GM23338 (cell line): Measurements from ENCODE around the gene MAP3K14. TPM values are rescaled to one million over a fixed set of nuclear protein-coding genes. Genes with fewer than 3 reads are reported as not detected.
A peak's percentile ranks its signal among the peaks of the same experiment; 100 is the strongest.

Experiments used
- ATAC-seq: fragments of 200-7000 bp; cut with Tn5 transposase; 3 replicates; pipeline ENCODE4 v1.9.1; 2020
- DNase-seq: peaks from one replicate; pipeline ENCODE4 v3.0.0-alpha.2; 2015; ENCODE audit warnings: low spot score
- H2AFZ ChIP-seq: fragments of 200-600 bp; sonication (generic); 2 replicates; pipeline ENCODE4 v1.8.0; 2016; ENCODE audit warnings: antibody characterized with exemption, mild to moderate bottlenecking, moderate library complexity
- H3F3A ChIP-seq: fragments of 200-600 bp; sonication (generic); replicated peaks from 2 replicates; pipeline ENCODE4 v1.8.0; 2017; ENCODE audit warnings: antibody characterized with exemption, mixed run types, low read depth
- H3K27ac ChIP-seq: fragments of 200-600 bp; sonication (generic); 2 replicates; pipeline ENCODE4 v1.6.1; 2016; ENCODE audit warnings: low read depth
- H3K27me3 ChIP-seq: fragments of 200-600 bp; sonication (generic); 2 replicates; pipeline ENCODE4 v1.8.0; 2016; ENCODE audit warnings: mild to moderate bottlenecking, mixed run types, moderate library complexity; ENCODE audit not compliant: insufficient read depth
- H3K36me3 ChIP-seq: fragments of 200-600 bp; sonication (generic); 2 replicates; pipeline ENCODE4 v1.8.0; 2016; ENCODE audit warnings: mild to moderate bottlenecking; ENCODE audit not compliant: insufficient read depth
- H3K4me1 ChIP-seq: fragments of 200-600 bp; sonication (generic); 2 replicates; pipeline ENCODE4 v1.8.0; 2016; ENCODE audit warnings: mild to moderate bottlenecking, moderate library complexity; ENCODE audit not compliant: insufficient read depth
- H3K4me2 ChIP-seq: fragments of 200-600 bp; sonication (generic); 2 replicates; pipeline ENCODE4 v1.7.1; 2017; ENCODE audit warnings: mixed run types
- H3K4me3 ChIP-seq: fragments of 200-600 bp; sonication (generic); 2 replicates; pipeline ENCODE4 v1.6.1; 2016; ENCODE audit warnings: mixed run types
- H3K79me2 ChIP-seq: fragments of 200-600 bp; sonication (generic); replicated peaks from 2 replicates; pipeline ENCODE4 v1.8.0; 2017; ENCODE audit warnings: mild to moderate bottlenecking; ENCODE audit not compliant: insufficient read depth
- H3K9me2 ChIP-seq: fragments of 200-600 bp; sonication (generic); 2 replicates; pipeline ENCODE4 v1.8.0; 2017; ENCODE audit not compliant: insufficient read depth
- H4K20me1 ChIP-seq: fragments of 200-600 bp; sonication (generic); replicated peaks from 2 replicates; pipeline ENCODE4 v1.8.0; 2017; ENCODE audit warnings: mild to moderate bottlenecking; ENCODE audit not compliant: insufficient read depth
- H3K27ac Mint-ChIP-seq: 2 replicates; pipeline ENCODE4 v1.8.0; 2020; ENCODE audit warnings: inconsistent platforms, mild to moderate bottlenecking, moderate library complexity, mixed read lengths
- H3K27me3 Mint-ChIP-seq: 3 replicates; pipeline ENCODE4 v1.8.0; 2022; ENCODE audit warnings: low read depth, mild to moderate bottlenecking, moderate library complexity, mixed read lengths, inconsistent platforms; ENCODE audit not compliant: insufficient read depth, poor library complexity
- H3K36me3 Mint-ChIP-seq: 3 replicates; pipeline ENCODE4 v1.8.0; 2021; ENCODE audit warnings: low read depth, mild to moderate bottlenecking, inconsistent platforms, moderate library complexity, mixed read lengths
- H3K4me1 Mint-ChIP-seq: 3 replicates; pipeline ENCODE4 v1.8.0; 2020; ENCODE audit warnings: mild to moderate bottlenecking, inconsistent platforms, mixed read lengths
- H3K4me3 Mint-ChIP-seq: 3 replicates; pipeline ENCODE4 v1.8.0; 2021; ENCODE audit warnings: moderate library complexity, mild to moderate bottlenecking, inconsistent platforms, mixed read lengths
- H3K9me3 Mint-ChIP-seq: 3 replicates; pipeline ENCODE4 v1.8.0; 2020; ENCODE audit warnings: moderate library complexity, mild to moderate bottlenecking, inconsistent platforms, mixed read lengths
- CTCF ChIP-seq, 2 experiments: fragments of 200-600 bp in 1 of 2; sonication (generic) in 1 of 2; conservative IDR thresholded peaks; 2 replicates each; pipeline versions ENCODE4 v1.5.1 to v1.6.1; 2016 to 2017; ENCODE audit warnings: antibody characterized with exemption in 2 of 2, low read depth in 2 of 2, mild to moderate bottlenecking in 2 of 2, moderate library complexity in 1 of 2
- ETS1 ChIP-seq: IDR thresholded peaks from 2 replicates; pipeline ENCODE4 v1.6.1; 2016; ENCODE audit warnings: antibody characterized with exemption
- EZH2 ChIP-seq: fragments of 200-600 bp; sonication (generic); IDR thresholded peaks from one replicate; pipeline ENCODE4 v1.8.0; 2017; ENCODE audit warnings: antibody characterized with exemption, mild to moderate bottlenecking, low read depth; ENCODE audit not compliant: unreplicated experiment
- EZH2phosphoT487 ChIP-seq: fragments of 200-600 bp; sonication (generic); IDR thresholded peaks from one replicate; pipeline ENCODE4 v1.8.1; 2018; ENCODE audit warnings: antibody characterized with exemption; ENCODE audit not compliant: unreplicated experiment
- NANOG ChIP-seq: IDR thresholded peaks from 2 replicates; pipeline ENCODE4 v1.6.1; 2016; ENCODE audit warnings: antibody characterized with exemption, borderline replicate concordance
- POLR2AphosphoS5 ChIP-seq: IDR thresholded peaks from 2 replicates; pipeline ENCODE4 v1.6.1; 2016; ENCODE audit warnings: antibody characterized with exemption, low read depth
- long read RNA-seq: library from polyadenylated mRNA; unstranded; transcript quantifications from one replicate; pipeline ENCODE4 v2.0.0, GENCODE V29; 2020; ENCODE audit not compliant: unreplicated experiment
- polyA plus RNA-seq: library from polyadenylated mRNA; unstranded; fragments of >200 nt; fragmentation: Nextera tagmentation; extraction: Ambion mirVana; gene quantifications from 2 replicates; pipeline ENCODE4 v1.2.1, GENCODE V29; 2016
- total RNA-seq: library from RNA; depleted of rRNA; stranded (reverse); fragments of >200 nt; shearing (Covaris generic); gene quantifications from 2 replicates; pipeline ENCODE4 v1.2.3, GENCODE V29; 2014; rRNA removed
- TF ChIP-seq, protein P1 (sequence below): fragments of 250-450 bp; sonication (Bioruptor Pico); IDR thresholded peaks from 2 replicates; pipeline ENCODE4 v1.5.0; 2020; ENCODE audit warnings: mild to moderate bottlenecking, moderate library complexity

MAP3K14 gene
- total RNA-seq (3.9 and 4.9 TPM in 2 replicates), polyA plus RNA-seq (1.3 and 1.4 TPM in 2 replicates)
- long read RNA-seq, partial matches to known transcripts = 1 of 1 reads
- long read RNA-seq, other reads (novel, unspliced or antisense) = 0 of 1 reads

DNA sequence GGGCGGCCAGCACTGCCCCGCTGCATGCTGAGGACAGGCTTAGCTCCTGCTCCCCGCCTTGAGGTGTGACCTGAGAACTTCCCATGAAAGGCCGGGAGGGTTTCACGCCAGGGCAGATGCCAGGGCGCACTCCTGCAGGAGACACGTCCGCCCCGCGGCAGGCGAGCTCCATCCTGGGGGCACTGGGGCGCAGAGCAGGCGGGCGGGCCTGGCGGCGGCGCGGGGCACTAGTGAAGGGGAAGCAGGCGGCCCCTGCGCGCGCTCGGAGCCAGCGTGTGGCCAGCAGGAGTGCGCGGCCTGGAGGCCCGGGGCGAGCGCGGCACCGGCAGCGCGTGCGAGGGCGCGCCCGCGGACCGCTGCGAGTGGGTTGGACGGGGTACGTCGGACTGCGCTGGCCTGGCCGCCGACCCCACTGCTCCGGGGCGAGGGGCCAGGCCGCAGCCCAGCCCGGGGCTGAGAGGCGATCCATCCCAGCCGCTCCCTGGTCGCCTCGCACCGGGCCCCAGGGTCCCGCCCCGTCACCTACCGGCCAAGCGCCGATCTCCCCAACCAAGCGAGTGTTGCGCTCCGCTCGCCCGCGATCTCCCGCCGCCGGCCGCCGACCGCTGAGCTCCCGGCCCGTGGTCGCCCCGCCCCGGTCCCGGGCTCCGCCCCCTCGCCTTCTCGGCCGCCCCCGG is at the start of gene MAP3K14:
Gene MAP3K14, minus strand, starts transcription at position 587 of the 677 bp plus-strand sequence. CDS start 26,275 bp downstream, outside the sequence.
- Histone ChIP-seq H2AFZ (peak within 1 kb of the TSS; percentile 95), H3F3A (peaks cover 18% of the 10 kb centered on the region), H3K36me3 (no peaks in the 10 kb centered on the region), H4K20me1 (peaks cover 27% of the 10 kb centered on the region), H3K9me2 (no peaks in the 10 kb centered on the region), H3K27ac (peak within 1 kb of the TSS; percentile 70), H3K4me2 (peak within 1 kb of the TSS; percentile 97), H3K4me3 (peak within 1 kb of the TSS; percentile 93), H3K27me3 (peaks cover 17% of the 10 kb centered on the region), H3K79me2 (peaks cover 42% of the 10 kb centered on the region), H3K4me1 (peaks cover 25% of the 10 kb centered on the region)
- TF ChIP-seq ETS1 (no peak), EZH2phosphoT487 (no peak), CTCF (conservative IDR thresholded peaks at IDR 0.05; ENCODE audit: low read depth in 2 of 2) (peak in 1 of 2 experiments; percentile 26; a peak in 2 of 4 replicates), POLR2AphosphoS5 (peak; percentile 73), EZH2 (no peak), NANOG (no peak)
- TF ChIP-seq, protein P1, sequence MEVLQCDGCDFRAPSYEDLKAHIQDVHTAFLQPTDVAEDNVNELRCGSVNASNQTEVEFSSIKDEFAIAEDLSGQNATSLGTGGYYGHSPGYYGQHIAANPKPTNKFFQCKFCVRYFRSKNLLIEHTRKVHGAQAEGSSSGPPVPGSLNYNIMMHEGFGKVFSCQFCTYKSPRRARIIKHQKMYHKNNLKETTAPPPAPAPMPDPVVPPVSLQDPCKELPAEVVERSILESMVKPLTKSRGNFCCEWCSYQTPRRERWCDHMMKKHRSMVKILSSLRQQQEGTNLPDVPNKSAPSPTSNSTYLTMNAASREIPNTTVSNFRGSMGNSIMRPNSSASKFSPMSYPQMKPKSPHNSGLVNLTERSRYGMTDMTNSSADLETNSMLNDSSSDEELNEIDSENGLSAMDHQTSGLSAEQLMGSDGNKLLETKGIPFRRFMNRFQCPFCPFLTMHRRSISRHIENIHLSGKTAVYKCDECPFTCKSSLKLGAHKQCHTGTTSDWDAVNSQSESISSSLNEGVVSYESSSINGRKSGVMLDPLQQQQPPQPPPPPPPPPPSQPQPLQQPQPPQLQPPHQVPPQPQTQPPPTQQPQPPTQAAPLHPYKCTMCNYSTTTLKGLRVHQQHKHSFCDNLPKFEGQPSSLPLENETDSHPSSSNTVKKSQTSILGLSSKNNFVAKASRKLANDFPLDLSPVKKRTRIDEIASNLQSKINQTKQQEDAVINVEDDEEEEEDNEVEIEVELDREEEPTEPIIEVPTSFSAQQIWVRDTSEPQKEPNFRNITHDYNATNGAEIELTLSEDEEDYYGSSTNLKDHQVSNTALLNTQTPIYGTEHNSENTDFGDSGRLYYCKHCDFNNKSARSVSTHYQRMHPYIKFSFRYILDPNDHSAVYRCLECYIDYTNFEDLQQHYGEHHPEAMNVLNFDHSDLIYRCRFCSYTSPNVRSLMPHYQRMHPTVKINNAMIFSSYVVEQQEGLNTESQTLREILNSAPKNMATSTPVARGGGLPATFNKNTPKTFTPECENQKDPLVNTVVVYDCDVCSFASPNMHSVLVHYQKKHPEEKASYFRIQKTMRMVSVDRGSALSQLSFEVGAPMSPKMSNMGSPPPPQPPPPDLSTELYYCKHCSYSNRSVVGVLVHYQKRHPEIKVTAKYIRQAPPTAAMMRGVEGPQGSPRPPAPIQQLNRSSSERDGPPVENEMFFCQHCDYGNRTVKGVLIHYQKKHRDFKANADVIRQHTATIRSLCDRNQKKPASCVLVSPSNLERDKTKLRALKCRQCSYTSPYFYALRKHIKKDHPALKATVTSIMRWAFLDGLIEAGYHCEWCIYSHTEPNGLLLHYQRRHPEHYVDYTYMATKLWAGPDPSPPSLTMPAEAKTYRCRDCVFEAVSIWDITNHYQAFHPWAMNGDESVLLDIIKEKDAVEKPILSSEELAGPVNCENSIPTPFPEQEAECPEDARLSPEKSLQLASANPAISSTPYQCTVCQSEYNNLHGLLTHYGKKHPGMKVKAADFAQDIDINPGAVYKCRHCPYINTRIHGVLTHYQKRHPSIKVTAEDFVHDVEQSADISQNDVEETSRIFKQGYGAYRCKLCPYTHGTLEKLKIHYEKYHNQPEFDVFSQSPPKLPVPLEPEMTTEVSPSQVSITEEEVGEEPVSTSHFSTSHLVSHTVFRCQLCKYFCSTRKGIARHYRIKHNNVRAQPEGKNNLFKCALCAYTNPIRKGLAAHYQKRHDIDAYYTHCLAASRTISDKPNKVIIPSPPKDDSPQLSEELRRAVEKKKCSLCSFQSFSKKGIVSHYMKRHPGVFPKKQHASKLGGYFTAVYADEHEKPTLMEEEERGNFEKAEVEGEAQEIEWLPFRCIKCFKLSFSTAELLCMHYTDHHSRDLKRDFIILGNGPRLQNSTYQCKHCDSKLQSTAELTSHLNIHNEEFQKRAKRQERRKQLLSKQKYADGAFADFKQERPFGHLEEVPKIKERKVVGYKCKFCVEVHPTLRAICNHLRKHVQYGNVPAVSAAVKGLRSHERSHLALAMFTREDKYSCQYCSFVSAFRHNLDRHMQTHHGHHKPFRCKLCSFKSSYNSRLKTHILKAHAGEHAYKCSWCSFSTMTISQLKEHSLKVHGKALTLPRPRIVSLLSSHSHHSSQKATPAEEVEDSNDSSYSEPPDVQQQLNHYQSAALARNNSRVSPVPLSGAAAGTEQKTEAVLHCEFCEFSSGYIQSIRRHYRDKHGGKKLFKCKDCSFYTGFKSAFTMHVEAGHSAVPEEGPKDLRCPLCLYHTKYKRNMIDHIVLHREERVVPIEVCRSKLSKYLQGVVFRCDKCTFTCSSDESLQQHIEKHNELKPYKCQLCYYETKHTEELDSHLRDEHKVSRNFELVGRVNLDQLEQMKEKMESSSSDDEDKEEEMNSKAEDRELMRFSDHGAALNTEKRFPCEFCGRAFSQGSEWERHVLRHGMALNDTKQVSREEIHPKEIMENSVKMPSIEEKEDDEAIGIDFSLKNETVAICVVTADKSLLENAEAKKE (CRISPR knock-in tag) = no peak
- H3K4me3 Mint-ChIP-seq = peak within 1 kb of the TSS; percentile 88
- peaks cover 25% of the 10 kb centered on the region for H3K4me1 Mint-ChIP-seq
- ATAC-seq (peak; percentile 65), DNase-seq (peak; percentile 79)
- H3K36me3 Mint-ChIP-seq = no peaks in the 10 kb centered on the region
- H3K9me3 Mint-ChIP-seq = no peaks in the 10 kb centered on the region
- peaks cover 11% of the 10 kb centered on the region for H3K27me3 Mint-ChIP-seq
- peak within 1 kb of the TSS; percentile 74 for H3K27ac Mint-ChIP-seq
